HG03432 (cell line): ENCODE results near the gene RAD23A.

ENCODE experiments used
- ATAC-seq: cut with Tn5 transposase; IDR thresholded peaks from one replicate; pipeline ENCODE4 v1.9.1; 2021; ENCODE audit warnings: mild to moderate bottlenecking, moderate library complexity; ENCODE audit not compliant: unreplicated experiment

The RAD23A gene

DNA sequence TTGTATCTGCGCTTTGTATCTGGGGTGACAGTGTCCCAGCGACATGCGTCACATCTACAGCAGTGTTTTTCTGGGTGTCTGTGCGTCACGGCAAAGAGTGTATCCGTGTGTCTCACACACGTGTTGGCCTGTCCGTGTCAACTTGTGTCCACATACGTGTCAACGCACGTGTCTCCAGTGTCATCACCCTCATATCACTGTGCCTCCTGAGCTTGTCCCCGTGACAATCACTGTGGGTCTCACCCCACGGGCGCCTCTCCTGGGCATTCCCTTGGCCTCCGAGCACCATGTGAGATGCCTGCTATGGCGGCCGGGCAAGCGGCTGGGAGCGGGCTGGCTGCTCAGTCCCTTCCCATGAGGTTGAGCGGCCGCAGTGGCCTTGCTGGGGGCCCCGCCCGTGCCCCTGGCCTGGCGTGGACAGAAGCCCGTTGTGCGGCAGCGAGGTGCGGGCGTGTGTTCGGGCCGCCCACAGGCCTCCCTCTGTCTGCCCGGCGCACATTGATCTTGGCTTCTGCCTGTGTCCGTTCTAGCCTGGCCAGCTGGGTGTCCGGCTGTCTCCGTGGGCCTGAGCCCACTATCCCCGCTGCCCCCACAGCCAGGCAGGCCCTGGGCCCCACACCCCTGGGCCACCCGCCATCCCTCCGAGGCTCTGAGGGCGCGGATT, 56.0 kb downstream of the RAD23A start:
- ATAC-seq, result no peak

DNA sequence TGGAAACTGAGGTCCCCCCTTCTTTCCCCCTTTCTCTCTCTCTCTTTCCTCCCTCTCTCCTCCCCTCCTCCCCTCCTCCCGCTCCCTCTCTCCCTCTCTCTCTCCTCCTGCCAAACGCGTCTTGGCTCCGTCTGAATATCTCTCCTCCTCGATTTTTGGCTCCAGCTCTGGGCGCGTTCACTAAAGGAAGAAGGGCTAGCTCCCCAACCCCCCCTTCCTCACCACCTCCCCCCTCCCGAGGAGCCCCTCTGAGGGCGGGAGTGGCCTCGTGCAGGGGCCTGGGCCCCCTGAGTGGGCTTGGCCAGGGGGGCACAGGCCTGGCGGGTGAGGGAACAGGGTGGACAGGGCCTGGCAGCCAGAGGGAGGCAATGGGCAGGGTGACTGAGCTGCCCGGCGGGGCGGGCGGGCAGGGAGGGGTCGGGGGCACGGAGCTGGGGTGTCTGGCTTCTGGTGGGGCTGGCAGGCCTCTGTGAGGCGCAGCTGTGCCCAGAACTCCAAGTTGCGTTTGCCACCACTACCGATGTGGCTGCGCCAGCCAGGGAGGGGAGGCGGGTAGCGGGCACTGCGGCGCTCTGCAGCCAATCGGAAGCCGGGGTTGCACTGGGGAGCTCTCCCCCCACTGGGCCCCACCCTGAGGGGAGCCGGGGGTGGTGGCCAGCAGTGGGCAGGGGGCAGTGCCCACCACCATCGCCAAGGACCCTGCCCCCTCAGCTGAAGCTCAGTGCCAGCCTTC, 56.7 kb downstream of the RAD23A start:
- ATAC-seq, result no peak

DNA sequence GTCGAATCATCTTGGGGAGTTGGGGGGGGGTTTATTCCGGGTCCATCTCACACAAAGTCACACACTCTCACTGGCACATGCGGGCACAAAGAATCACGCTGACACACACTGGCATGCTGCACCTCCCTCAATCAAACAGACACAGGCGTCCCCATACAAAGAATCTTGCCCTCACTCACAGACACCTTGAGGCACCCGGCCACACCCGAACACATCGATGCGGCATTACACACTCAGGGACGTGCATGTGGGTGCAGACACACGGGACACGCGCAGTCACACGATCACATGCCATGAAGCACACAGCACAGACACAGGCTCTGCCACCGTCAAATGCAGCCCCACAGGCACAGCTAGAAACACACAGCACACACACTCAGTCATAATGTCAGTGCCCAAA, 57.4 kb downstream of the RAD23A start:
- ATAC-seq, result no peak
